GM12875 (cell line): ENCODE measurements around the gene ASB9.
"Not testable (repeated sequence)": the region's sequence is repeated elsewhere in the genome, so short reads cannot be mapped to it uniquely, and the experiment has no call there.

Experiments used
- H3K4me3 ChIP-seq: one replicate; pipeline ENCODE4 v1.5.1; 2011; ENCODE audit warnings: low read depth, low read length, control low read depth
- TF ChIP-seq, protein P1 (sequence below): IDR thresholded peaks from 2 replicates; pipeline ENCODE4 v1.5.1; 2011; ENCODE audit warnings: low read depth, mild to moderate bottlenecking, control low read depth, inconsistent platforms, low read length, moderate library complexity, borderline replicate concordance; ENCODE audit not compliant: insufficient read depth

Gene ASB9

DNA sequence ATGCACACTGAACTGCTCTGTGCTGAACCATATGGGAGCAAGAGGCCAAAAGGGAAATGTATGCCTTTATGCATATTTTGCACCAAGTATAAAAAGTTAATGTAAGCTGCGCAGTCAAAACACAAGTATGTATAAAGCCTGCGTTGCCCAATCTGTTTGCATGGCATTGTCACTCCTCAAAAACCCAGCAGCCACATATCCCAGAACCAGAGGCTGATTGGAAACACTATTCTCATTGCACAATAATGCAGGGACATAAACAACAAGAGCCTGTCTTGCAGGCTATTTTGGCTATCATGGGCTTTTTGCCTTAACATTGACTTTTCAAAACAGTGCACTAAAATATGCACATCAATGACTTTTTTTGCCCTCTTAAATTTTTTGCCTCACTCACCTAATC, 5.1 kb upstream of the ASB9 start:
- TF ChIP-seq, protein P1, sequence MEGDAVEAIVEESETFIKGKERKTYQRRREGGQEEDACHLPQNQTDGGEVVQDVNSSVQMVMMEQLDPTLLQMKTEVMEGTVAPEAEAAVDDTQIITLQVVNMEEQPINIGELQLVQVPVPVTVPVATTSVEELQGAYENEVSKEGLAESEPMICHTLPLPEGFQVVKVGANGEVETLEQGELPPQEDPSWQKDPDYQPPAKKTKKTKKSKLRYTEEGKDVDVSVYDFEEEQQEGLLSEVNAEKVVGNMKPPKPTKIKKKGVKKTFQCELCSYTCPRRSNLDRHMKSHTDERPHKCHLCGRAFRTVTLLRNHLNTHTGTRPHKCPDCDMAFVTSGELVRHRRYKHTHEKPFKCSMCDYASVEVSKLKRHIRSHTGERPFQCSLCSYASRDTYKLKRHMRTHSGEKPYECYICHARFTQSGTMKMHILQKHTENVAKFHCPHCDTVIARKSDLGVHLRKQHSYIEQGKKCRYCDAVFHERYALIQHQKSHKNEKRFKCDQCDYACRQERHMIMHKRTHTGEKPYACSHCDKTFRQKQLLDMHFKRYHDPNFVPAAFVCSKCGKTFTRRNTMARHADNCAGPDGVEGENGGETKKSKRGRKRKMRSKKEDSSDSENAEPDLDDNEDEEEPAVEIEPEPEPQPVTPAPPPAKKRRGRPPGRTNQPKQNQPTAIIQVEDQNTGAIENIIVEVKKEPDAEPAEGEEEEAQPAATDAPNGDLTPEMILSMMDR = no peak
- H3K4me3 ChIP-seq = no peak overlapping the region

DNA sequence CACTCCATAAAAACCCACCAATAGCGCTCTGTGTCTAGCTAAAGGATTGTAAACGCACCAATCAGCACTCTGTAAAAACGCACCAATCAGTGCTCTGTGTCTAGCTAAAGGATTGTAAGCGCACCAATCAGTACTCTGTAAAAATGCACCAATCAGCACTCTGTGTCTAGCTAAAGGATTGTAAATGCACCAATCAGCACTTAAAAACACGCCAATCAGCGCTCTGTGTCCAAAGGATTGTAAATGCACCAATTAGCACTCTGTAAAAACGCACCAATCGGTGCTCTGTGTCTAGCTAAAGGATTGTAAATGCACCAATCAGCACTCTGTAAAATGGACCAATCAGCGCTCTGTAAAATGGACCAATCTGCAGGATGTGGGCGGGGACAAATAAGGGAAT, 3.4 kb upstream of the ASB9 start:
- H3K4me3 ChIP-seq = not testable (repeated sequence)

GRCh38 chrX:15271757-15272156, 1.9 kb upstream of the ASB9 start:
- no peak overlapping the region for H3K4me3 ChIP-seq
- TF ChIP-seq, protein P1 = no peak

- H3K4me3 ChIP-seq = no peak overlapping the region
- TF ChIP-seq, protein P1 = no peak
These were observed 763 bp downstream of the ASB9 start for GRCh38 chrX:15269120-15269519.

DNA sequence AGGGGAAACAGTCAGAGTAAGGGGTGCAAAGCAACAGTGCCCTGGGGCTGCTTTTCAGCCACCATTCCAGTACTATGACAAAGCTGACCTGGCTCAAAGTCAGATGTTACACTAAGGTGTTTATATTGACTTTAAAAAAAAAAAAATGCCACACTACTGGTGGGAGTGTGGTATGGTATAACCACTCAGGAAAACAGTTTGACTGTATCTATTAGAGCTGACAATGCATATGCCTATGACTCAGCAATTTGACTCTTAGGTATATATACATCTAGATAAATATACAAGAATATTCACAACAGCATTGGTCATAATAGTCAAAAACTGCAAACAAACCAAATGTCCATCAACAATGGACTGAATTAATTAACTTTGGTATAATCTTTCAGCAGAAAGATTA, 15.0 kb downstream of the ASB9 start:
- no peak overlapping the region for H3K4me3 ChIP-seq
- TF ChIP-seq, protein P1 = no peak

GRCh38 chrX:15245896-15246295, 24.0 kb downstream of the ASB9 start:
- TF ChIP-seq, protein P1 = no peak
- no peak overlapping the region for H3K4me3 ChIP-seq

DNA sequence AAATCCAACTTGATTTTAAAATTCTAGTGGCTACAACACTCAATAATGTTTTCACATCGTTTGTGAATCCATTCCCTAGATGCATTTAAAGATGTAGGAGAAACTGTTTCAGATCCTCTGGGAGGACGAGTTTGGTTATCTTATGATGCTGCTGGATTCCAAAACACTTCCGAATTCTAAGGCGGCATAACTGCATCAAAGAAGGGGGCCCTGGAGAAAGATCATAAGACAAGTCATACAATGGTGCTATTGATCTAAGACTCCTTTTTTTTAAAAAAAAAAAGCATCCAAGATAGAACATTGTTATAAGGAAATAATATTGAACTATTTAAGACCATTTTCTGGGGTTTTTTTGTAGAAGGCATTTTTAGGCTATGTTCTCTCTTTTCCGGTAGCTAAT, 25.5 kb downstream of the ASB9 start:
- no peak overlapping the region for H3K4me3 ChIP-seq
- TF ChIP-seq, protein P1 = no peak

DNA sequence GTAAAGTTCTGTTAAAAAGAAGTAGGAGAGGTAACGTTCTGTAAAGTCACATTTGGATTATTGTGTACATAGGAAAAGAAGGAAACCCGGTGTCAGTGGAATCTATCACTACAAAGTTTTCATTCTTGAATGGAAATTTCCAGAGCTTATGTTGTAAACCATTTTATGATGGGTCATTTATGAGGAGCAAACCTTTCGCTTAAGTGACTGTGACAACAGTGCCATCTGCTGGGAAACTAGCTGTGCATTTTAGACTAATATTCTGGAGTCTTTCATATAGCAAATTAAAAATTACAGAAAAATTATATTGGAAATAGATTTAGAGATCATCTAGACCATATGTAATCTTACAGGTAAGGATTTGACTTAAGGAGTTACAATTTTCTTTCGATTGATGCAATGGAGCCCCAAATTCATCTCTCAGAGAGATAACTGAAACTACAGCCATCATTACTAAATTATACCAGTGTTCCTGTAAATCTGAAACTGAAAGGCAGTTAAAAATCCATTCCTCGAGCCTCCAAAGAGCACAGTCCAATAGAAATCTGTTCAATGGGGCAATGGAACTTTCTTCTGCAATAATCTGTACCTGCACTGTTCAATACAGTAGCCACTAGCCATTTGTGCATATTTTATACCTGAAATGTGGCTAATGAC, 26.9 kb downstream of the ASB9 start:
- TF ChIP-seq, protein P1 = peak; percentile 34; the same call in 1 of the 2 replicates
- no peak overlapping the region for H3K4me3 ChIP-seq
